GM19452 (cell line): ENCODE results near the gene PLCB3.

Experiments used
- ATAC-seq: cut with Tn5 transposase; IDR thresholded peaks from one replicate; pipeline ENCODE4 v1.9.1; 2021; ENCODE audit not compliant: unreplicated experiment

The PLCB3 gene

DNA sequence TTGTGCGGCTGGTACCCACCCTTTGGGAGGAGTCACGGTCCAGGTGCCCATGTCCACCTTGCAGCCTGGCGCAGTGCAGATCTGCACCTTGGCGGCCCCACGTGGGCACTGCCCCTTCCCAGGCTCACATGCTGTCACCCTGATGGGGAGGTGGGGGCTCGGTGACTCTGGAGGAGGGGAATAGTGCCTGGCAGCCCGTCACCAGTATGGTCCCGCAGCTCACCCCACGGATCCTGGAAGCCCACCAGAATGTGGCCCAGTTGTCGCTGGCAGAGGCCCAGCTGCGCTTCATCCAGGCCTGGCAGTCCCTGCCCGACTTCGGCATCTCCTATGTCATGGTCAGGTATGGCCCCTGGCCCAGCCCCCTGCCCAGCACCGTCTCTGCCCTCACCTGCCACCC is 30.5 kb upstream of the PLCB3 start:
- ATAC-seq = no peak

DNA sequence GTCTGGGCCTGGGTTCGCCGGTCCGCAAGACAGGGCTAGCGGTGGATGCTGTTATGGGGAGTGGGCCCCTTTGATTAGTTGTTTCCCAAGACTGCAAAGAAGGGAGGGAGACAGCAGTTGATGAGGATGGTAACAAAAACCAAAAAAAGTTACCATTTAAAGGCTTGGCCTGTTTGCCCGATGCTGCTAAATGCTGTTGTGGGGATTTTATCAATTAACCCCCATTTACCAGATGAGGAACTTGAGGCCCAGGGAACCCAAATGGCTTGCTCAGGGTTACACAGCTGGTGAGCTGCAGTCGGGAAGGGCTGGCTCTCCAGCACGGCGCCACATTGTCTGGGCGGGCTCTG is 28.7 kb upstream of the PLCB3 start:
- ATAC-seq = no peak

DNA sequence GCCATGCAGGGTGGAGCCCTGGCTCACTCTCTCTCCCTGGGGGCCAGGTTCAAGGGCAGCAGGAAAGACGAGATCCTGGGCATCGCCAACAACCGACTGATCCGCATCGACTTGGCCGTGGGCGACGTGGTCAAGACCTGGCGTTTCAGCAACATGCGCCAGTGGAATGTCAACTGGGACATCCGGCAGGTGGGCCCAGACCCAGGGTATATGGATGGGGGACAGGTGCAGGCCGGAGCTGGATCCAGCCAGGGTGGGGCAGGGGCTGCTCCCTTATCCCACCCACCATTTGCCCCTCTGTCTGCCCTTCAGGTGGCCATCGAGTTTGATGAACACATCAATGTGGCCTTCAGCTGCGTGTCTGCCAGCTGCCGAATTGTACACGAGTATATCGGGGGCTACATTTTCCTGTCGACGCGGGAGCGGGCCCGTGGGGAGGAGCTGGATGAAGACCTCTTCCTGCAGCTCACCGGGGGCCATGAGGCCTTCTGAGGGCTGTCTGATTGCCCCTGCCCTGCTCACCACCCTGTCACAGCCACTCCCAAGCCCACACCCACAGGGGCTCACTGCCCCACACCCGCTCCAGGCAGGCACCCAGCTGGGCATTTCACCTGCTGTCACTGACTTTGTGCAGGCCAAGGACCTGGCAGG is 28.2 kb upstream of the PLCB3 start:
- ATAC-seq = no peak

DNA sequence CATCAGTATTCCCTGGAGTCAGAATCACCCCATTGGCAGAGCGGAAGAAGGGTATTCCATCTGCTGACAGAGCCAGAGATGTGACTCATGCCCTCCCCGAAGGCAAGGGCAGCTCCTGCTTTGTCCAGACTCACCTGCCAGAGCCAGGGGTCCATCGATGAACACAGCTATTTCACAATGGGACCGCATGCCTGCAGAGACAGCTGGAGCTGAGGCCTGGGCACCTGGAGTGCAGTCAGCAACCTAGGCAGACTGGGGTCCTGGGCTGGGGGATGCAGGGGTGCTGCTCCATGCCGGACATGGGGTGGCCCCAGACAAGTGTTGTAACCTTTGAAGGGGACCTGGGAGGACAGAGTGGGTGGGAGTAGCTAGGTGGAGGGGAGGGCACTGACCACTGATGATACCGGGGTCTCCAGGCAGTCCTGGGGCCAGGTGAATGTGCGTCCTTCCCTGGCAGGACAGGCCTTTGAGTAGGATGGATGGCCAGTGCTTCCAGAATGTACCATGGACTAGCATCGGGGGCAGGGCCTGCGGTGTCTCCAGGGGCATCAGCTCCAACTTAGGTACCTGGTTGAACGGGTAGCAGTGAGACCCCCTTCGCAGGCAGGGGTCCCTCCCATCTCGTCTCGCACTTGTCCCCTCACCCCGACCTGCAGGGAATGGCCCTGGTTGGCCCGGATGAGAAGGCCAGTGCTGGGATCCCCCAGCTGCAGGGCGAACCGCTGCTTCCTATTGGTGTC is 27.0 kb upstream of the PLCB3 start:
- no peak for ATAC-seq

GRCh38 chr11:64224891-64225607 is 26.3 kb upstream of the PLCB3 start:
- no peak for ATAC-seq

DNA sequence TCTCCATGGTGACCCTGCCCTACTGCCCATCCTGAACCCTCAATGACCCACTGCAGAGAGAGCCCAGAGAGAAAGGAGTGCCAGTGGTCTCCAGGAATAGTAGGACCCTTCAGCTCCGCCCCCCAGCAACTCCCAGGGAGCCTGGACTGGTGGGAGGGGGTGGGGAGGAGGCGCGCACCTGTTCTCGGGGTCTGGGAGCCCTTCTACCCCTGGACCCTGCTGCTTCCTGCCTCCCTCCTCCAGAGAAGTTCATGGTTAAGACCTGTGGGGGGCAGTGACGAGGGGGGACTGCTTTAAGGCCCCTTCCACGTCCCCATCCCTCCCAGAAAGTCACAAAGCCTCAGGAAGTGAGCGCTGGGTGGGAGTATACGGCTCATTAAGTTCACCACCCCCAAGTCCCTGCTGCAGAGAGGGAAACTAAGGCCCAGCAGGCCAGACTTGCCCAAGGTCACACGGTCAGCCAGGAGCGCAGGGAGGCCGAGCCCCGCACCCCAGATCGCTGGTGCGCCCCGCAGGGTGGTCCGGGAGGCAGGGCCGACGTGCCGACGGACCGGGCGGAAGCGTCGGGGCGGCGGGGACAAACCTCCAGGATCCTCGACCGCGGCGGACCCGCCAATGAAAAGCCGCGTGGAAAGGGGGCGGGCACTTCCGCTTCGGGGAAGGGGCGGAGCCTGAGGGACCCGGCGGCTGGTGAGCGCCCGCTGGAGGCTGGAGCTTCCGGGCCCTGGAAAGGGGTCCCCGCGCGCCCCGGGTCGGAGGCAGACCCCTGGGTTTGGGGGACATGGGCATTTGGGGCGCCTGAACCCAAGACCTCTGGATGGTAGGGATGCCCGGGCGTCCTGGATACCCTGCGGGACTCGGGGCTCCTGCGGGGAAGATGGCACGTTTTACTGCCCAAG is 25.5 kb upstream of the PLCB3 start, which contains the start of the genes NUDT22 and TRPT1:
TSS of gene NUDT22 (plus strand) at position 667 of the 899 bp plus-strand sequence. CDS start 379 bp downstream, outside the sequence.
TSS of gene TRPT1 (minus strand) at position 579 of the 899 bp plus-strand sequence. CDS start at position 253, 326 bp downstream.
- ATAC-seq = peak; percentile 49

DNA sequence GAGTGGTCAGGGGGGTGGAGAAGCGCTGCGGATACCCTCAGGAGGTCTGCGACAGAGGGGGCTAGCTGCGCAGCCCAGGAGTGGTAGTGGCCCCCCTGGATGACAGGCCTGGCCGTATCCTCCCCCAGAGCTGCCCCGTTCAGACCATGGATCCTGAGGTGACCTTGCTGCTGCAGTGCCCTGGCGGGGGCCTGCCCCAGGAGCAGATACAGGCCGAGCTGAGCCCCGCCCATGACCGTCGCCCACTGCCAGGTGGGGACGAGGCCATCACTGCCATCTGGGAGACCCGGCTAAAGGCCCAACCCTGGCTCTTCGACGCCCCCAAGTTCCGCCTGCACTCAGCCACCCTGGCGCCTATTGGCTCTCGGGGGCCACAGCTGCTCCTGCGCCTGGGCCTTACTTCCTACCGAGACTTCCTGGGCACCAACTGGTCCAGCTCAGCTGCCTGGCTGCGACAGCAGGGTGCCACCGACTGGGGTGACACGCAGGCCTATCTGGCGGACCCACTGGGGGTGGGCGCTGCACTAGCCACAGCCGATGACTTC is 24.8 kb upstream of the PLCB3 start:
- no peak for ATAC-seq

- ATAC-seq = no peak
These were observed 23.8 kb upstream of the PLCB3 start for GRCh38 chr11:64227405-64227956.

- ATAC-seq = no peak
These were observed 22.1 kb upstream of the PLCB3 start for GRCh38 chr11:64229090-64229743.

DNA sequence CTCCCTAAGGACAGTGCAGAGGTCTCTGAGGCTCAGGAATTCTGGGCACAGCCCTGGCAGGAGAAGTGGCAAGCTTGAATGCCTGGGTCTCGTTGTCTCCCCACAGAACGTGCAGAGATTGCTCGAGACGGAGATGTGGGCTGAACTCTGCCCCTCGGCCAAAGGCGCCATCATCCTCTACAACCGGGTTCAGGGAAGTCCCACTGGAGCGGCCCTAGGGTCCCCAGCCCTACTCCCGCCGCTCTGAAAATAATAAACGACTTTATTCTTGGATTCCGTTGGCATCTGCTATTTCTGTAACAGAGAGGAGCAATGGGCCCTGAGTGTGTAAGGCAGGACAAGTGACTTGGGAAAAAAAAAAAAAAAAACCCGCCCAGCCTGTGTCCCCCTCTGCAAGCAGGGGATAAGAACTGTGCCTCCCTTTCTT is 21.6 kb upstream of the PLCB3 start:
- no peak for ATAC-seq

DNA sequence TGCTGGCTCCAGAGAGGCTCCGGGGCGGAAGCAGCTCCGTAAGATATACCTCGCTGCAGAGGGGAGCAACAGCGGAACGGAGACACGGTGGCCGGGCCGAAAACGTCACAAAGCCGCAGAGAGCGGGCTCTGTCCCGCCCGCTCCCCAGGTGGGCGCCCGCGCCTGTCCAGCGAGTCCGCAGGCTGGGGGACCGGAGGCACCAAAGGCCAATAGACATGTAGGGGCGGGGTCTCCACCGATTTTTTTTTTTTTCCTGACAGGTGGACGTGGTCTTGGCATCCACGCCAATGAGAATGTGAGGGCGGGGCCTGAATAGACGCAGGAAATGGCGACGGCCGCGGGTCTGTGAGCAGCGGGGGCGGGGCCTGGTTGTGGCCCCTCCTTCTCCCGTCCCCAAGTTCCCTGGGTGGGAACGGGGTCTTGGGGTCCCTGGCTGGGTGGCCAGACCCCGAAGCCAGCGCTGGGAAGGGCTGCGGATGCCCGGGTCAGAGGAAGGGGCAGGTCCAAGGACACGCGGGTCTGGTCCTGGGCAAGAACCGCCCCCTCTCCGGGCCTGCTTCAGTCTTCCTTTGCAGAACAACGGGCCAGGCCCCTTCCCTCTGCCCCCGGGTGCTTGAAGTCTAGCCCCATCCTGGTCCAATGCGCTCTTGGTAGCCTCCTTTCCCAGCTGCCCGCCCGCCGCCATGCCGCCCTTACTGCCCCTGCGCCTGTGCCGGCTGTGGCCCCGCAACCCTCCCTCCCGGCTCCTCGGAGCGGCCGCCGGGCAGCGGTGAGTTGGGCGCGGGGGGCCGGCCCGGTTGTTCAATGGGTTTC is 21.0 kb upstream of the PLCB3 start, which contains the start of gene DNAJC4:
TSS of gene DNAJC4 (plus strand) at position 378 of the 814 bp plus-strand sequence. CDS start at position 685, 307 bp downstream.
- peak; percentile 55 for ATAC-seq

GRCh38 chr11:64230985-64231365 is 20.4 kb upstream of the PLCB3 start:
- no peak for ATAC-seq

DNA sequence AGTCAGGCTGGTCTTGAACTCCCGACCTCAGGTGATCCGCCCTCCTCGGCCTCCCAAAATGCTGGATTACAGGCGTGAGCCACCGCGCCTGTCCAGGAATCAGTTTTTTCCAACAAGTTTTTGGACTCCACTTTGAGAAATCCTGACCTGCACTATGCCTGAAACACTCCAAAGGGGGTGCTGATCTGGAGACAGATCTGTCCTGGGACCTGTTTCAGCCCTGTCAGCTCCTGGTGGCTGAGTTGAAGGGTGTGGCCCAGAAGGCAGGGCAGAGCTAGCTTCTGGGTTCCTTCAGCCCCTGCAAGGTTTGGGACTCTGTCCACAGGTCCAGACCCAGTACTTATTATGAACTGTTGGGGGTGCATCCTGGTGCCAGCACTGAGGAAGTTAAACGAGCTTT is 19.8 kb upstream of the PLCB3 start:
- no peak for ATAC-seq

GRCh38 chr11:64232182-64232966 is 19.0 kb upstream of the PLCB3 start:
- ATAC-seq = no peak

GRCh38 chr11:64232967-64233315 is 18.4 kb upstream of the PLCB3 start:
- no peak for ATAC-seq

DNA sequence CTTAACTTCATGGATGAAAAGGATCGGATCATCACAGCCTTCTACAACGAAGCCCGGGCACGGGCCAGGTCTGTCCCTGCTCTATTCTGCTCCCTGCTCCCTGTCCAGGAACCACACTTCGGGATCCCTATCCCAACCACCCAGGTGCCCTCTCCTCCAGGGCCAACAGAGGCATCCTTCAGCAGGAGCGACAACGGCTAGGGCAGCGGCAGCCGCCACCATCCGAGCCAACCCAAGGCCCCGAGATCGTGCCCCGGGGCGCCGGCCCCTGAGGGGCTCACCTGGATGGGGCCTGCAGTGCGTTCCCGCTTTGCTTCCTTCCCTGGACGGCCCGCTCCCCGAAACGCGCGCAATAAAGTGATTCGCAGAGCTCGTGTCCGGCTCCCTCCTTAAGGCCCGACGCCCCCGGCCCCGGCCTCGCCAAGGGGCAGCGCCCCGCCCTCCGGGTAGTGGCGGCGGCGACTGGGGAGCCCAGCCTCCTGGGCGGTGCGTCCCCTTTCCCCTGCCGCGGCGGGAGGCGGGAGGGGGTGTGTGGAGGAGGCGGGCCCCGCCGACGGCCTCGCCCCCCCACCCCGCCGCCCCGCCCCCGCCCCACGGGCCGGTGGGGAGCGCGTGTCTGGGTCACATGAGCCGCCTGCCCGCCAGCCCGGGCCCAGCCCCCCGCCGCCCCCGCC is 17.3 kb upstream of the PLCB3 start, which contains the start of gene VEGFB:
TSS of gene VEGFB (plus strand) at position 672 of the 674 bp plus-strand sequence. CDS start 250 bp downstream, outside the sequence.
- no peak for ATAC-seq

GRCh38 chr11:64234647-64235379 is 16.5 kb upstream of the PLCB3 start:
- no peak for ATAC-seq
